H1 (cell line): ENCODE data around the gene LIFR. TPM values are rescaled to one million over a fixed set of nuclear protein-coding genes. Genes with fewer than 3 reads are reported as not detected.

Source experiments
- CTCF ChIA-PET: fragments of 300-600 bp; sonication (Branson Sonifier 250); formaldehyde crosslinking; loops from one replicate; lab custom pipeline; 2021; ENCODE audit not compliant: partially characterized antibody; lab: Charles Lee
- POLR2A ChIA-PET: fragments of 300-600 bp; sonication (Branson Sonifier 250); formaldehyde crosslinking; loops from one replicate; lab custom pipeline; 2021; ENCODE audit warnings: inconsistent platforms; ENCODE audit not compliant: partially characterized antibody; lab: Charles Lee
- DNase-seq, 2 experiments: peaks; one replicate each; pipeline versions ENCODE4 v3.0.0 to v3.0.0-alpha.2; 2010 to 2022; ENCODE audit warnings: low spot score in 2 of 2, low read depth in 1 of 2, mixed read lengths in 1 of 2
- FAIRE-seq: peaks from 2 replicates; lab custom pipeline; 2011; peaks lifted over from hg19 to GRCh38; lab: Jason Lieb, UNC
- H2AFZ ChIP-seq: 2 replicates; pipeline ENCODE4 v1.8.1; 2012; ENCODE audit warnings: low read length, inconsistent platforms
- H2AK5ac ChIP-seq: 2 replicates; pipeline ENCODE4 v1.6.1; 2013; ENCODE audit warnings: low read depth, low read length
- H2BK120ac ChIP-seq: replicated peaks from 2 replicates; pipeline ENCODE3; 2013; ENCODE audit warnings: low read depth, low read length, inconsistent platforms
- H2BK12ac ChIP-seq: 2 replicates; pipeline ENCODE4 v1.6.1; 2013; ENCODE audit warnings: low read depth, low read length
- H2BK15ac ChIP-seq: 2 replicates; pipeline ENCODE4 v1.6.1; 2013; ENCODE audit warnings: low read length
- H2BK20ac ChIP-seq: 2 replicates; pipeline ENCODE4 v1.6.1; 2013; ENCODE audit warnings: low read length
- H2BK5ac ChIP-seq: 2 replicates; pipeline ENCODE4 v1.6.1; 2013; ENCODE audit warnings: low read depth, low read length
- H3K14ac ChIP-seq: 2 replicates; pipeline ENCODE4 v1.6.1; 2013; ENCODE audit warnings: inconsistent platforms; ENCODE audit not compliant: insufficient read length
- H3K18ac ChIP-seq: 2 replicates; pipeline ENCODE4 v1.6.1; 2013; ENCODE audit warnings: low read length; ENCODE audit errors: extremely low read depth
- H3K23ac ChIP-seq: 2 replicates; pipeline ENCODE4 v1.6.1; 2013; ENCODE audit warnings: inconsistent platforms; ENCODE audit not compliant: insufficient read length
- H3K23me2 ChIP-seq: 2 replicates; pipeline ENCODE4 v1.6.1; 2013; ENCODE audit warnings: low read depth, low read length
- H3K27ac ChIP-seq: 2 replicates; pipeline ENCODE4 v1.6.1; 2011; ENCODE audit warnings: low read depth, low read length, inconsistent platforms
- H3K27me3 ChIP-seq, 4 experiments: replicated peaks in 1 of 4; 1 replicate in 1 of 4; 2 replicates in 3 of 4; pipeline versions ENCODE4 v1.6.1 to v1.8.1; 2011 to 2013; ENCODE audit warnings: low read length in 3 of 4, mild to moderate bottlenecking in 3 of 4, inconsistent platforms in 2 of 4, mixed read lengths in 2 of 4, moderate library complexity in 1 of 4; ENCODE audit not compliant: control insufficient read depth in 3 of 4, insufficient read depth in 3 of 4; ENCODE audit errors: extremely low read depth in 1 of 4
- H3K36me3 ChIP-seq, 4 experiments: 2 replicates each; pipeline versions ENCODE4 v1.6.1 to v1.8.1; 2011 to 2013; ENCODE audit warnings: mild to moderate bottlenecking in 4 of 4, low read length in 3 of 4, moderate library complexity in 2 of 4, control low read depth in 1 of 4, inconsistent platforms in 1 of 4; ENCODE audit not compliant: insufficient read depth in 4 of 4, control insufficient read depth in 2 of 4
- H3K4ac ChIP-seq: replicated peaks from 2 replicates; pipeline ENCODE3; 2013; ENCODE audit warnings: low read length, low read depth, mixed read lengths, inconsistent platforms; ENCODE audit not compliant: insufficient read length
- H3K4me1 ChIP-seq, 4 experiments: replicated peaks in 1 of 4; 1 replicate in 1 of 4; 2 replicates in 3 of 4; pipeline versions ENCODE4 v1.6.1 to v1.8.1; 2011 to 2013; ENCODE audit warnings: low read length in 3 of 4, inconsistent platforms in 2 of 4, mixed read lengths in 1 of 4; ENCODE audit not compliant: insufficient read depth in 4 of 4, control insufficient read depth in 3 of 4
- H3K4me2 ChIP-seq, 2 experiments: 2 replicates each; pipeline versions ENCODE4 v1.6.1 to v1.8.1; 2011 to 2013; ENCODE audit warnings: low read depth in 2 of 2, low read length in 2 of 2, control low read depth in 1 of 2, inconsistent platforms in 1 of 2, mild to moderate bottlenecking in 1 of 2; ENCODE audit not compliant: insufficient read depth in 1 of 2
- H3K4me3 ChIP-seq, 4 experiments: fragments of 200-600, 300-600 bp in 1 of 4; sonication (generic), shearing (Covaris generic), sonication (Bioruptor Twin) in 1 of 4; 2 replicates each; pipeline versions ENCODE4 v1.5.1 to v1.8.1; 2011 to 2016; ENCODE audit warnings: low read length in 4 of 4, low read depth in 3 of 4, control low read depth in 2 of 4, inconsistent platforms in 2 of 4, mild to moderate bottlenecking in 2 of 4, mixed read lengths in 1 of 4, moderate library complexity in 1 of 4; ENCODE audit not compliant: insufficient read depth in 2 of 4; ENCODE audit errors: extremely low read depth in 1 of 4
- H3K56ac ChIP-seq: replicated peaks from 2 replicates; pipeline ENCODE3; 2013; ENCODE audit warnings: low read depth, mild to moderate bottlenecking, mixed read lengths, low read length, inconsistent platforms; ENCODE audit not compliant: insufficient read length
- H3K79me1 ChIP-seq: 2 replicates; pipeline ENCODE4 v1.6.1; 2013; ENCODE audit warnings: low read depth, low read length, control low read depth
- H3K79me2 ChIP-seq, 2 experiments: 2 replicates each; pipeline versions ENCODE4 v1.6.1 to v1.8.1; 2012 to 2013; ENCODE audit warnings: low read length in 2 of 2, mild to moderate bottlenecking in 2 of 2, inconsistent platforms in 1 of 2; ENCODE audit not compliant: insufficient read depth in 2 of 2, control insufficient read depth in 1 of 2
- H3K9ac ChIP-seq, 4 experiments: replicated peaks in 1 of 4; 1 replicate in 1 of 4; 2 replicates in 3 of 4; pipeline versions ENCODE4 v1.6.1 to v1.8.1; 2011 to 2013; ENCODE audit warnings: low read depth in 3 of 4, low read length in 3 of 4, control low read depth in 2 of 4, mild to moderate bottlenecking in 2 of 4, moderate library complexity in 2 of 4, inconsistent platforms in 1 of 4; ENCODE audit errors: extremely low read depth in 1 of 4
- H3K9me3 ChIP-seq, 2 experiments: 2 replicates each; pipeline versions ENCODE4 v1.6.1 to v1.8.1; 2012 to 2013; ENCODE audit warnings: mild to moderate bottlenecking in 2 of 2, moderate library complexity in 2 of 2, control low read depth in 1 of 2, inconsistent platforms in 1 of 2, low read depth in 1 of 2, low read length in 1 of 2, mixed read lengths in 1 of 2; ENCODE audit not compliant: insufficient read depth in 2 of 2
- H4K20me1 ChIP-seq, 2 experiments: replicated peaks in 1 of 2; 2 replicates each; pipeline versions ENCODE3 to v1.8.1; 2011 to 2013; ENCODE audit warnings: inconsistent platforms in 2 of 2, low read length in 2 of 2, mild to moderate bottlenecking in 1 of 2; ENCODE audit not compliant: insufficient read depth in 2 of 2, control insufficient read depth in 1 of 2
- H4K5ac ChIP-seq: 2 replicates; pipeline ENCODE4 v1.6.1; 2013; ENCODE audit warnings: low read length, low read depth, mixed read lengths, inconsistent platforms; ENCODE audit not compliant: insufficient read length
- H4K8ac ChIP-seq: 2 replicates; pipeline ENCODE4 v1.8.0; 2013; ENCODE audit warnings: mild to moderate bottlenecking, moderate library complexity, low read length, inconsistent platforms; ENCODE audit not compliant: insufficient read depth; ENCODE audit errors: extremely low read depth
- H4K91ac ChIP-seq: replicated peaks from 2 replicates; pipeline ENCODE3; 2013; ENCODE audit warnings: low read length, mixed read lengths, inconsistent platforms; ENCODE audit not compliant: insufficient read length
- CREB1 ChIP-seq: IDR thresholded peaks from 2 replicates; pipeline ENCODE4 v1.6.1; 2012; ENCODE audit warnings: inconsistent platforms
- EP300 ChIP-seq, 2 experiments: IDR thresholded peaks; 1 replicate in 1 of 2; 2 replicates in 1 of 2; pipeline ENCODE4 v1.6.1; 2011 to 2012; ENCODE audit warnings: low read depth in 2 of 2, low read length in 2 of 2, mild to moderate bottlenecking in 2 of 2, borderline replicate concordance in 1 of 2, inconsistent platforms in 1 of 2, moderate library complexity in 1 of 2
- GABPA ChIP-seq: IDR thresholded peaks from 2 replicates; pipeline ENCODE4 v1.6.1; 2011; ENCODE audit warnings: mild to moderate bottlenecking, low read length, moderate library complexity, borderline replicate concordance; ENCODE audit not compliant: insufficient read depth
- KDM4A ChIP-seq: IDR thresholded peaks from one replicate; pipeline ENCODE4 v1.7.1; 2012; ENCODE audit warnings: low read depth, mild to moderate bottlenecking, moderate library complexity, low read length, inconsistent platforms; ENCODE audit not compliant: severe bottlenecking
- NANOG ChIP-seq: IDR thresholded peaks from 2 replicates; pipeline ENCODE4 v1.6.1; 2011; ENCODE audit warnings: low read length, low read depth, mild to moderate bottlenecking, inconsistent platforms; ENCODE audit not compliant: insufficient read depth, poor library complexity, severe bottlenecking
- NRF1 ChIP-seq: IDR thresholded peaks from 2 replicates; pipeline ENCODE4 v1.6.1; 2011; ENCODE audit warnings: mild to moderate bottlenecking, low read depth, low read length, improper control_type of control experiment
- RAD21 ChIP-seq, 2 experiments: IDR thresholded peaks in 1 of 2; conservative IDR thresholded peaks in 1 of 2; 2 replicates each; pipeline ENCODE4 v1.6.1; 2011; ENCODE audit warnings: low read depth in 2 of 2, low read length in 2 of 2, improper control_type of control experiment in 1 of 2, inconsistent platforms in 1 of 2, mild to moderate bottlenecking in 1 of 2, moderate library complexity in 1 of 2
- SIRT6 ChIP-seq: IDR thresholded peaks from one replicate; pipeline ENCODE4 v1.7.1; 2012; ENCODE audit warnings: low read length, inconsistent platforms
- SP2 ChIP-seq: IDR thresholded peaks from 2 replicates; pipeline ENCODE4 v1.6.1; 2012; ENCODE audit warnings: mild to moderate bottlenecking, low read length, inconsistent platforms
- SUZ12 ChIP-seq: fragments of 200-600 bp; sonication (generic); IDR thresholded peaks from 2 replicates; pipeline ENCODE4 v1.6.1; 2012; ENCODE audit warnings: mild to moderate bottlenecking, inconsistent platforms, low read length, moderate library complexity, mixed read lengths
- ZNF274 ChIP-seq: IDR thresholded peaks from 2 replicates; pipeline ENCODE4 v1.7.0; 2012; ENCODE audit warnings: low read length, borderline replicate concordance; ENCODE audit errors: extremely low read depth
- WGBS, 2 experiments: shearing (Covaris generic) in 1 of 2; methylation state at CpG; one replicate each; pipeline versions ENCODE4 v1.1.6 to v1.1.7; 2013 to 2015; ENCODE audit warnings: low lambda C conversion rate in 2 of 2, mixed read lengths in 2 of 2, inconsistent platforms in 1 of 2, low coverage in 1 of 2, missing lambda C conversion rate in 1 of 2; ENCODE audit not compliant: insufficient replicate concordance in 2 of 2, insufficient coverage in 1 of 2, insufficient read length in 1 of 2; ENCODE audit errors: extremely low coverage in 1 of 2, missing lambda C conversion rate in 1 of 2; 5-methylcytosine and 5-hydroxymethylcytosine counted together
- polyA plus RNA-seq, 7 experiments: library from polyadenylated mRNA; depleted of rRNA in 3 of 7; stranded (reverse) in 5 of 7; unstranded in 2 of 7; fragments of >200 nt in 5 of 7; fragments of 200-250 nt in 2 of 7; gene quantifications; 1 replicate in 5 of 7; 2 replicates in 1 of 7; 4 replicates in 1 of 7; pipeline versions ENCODE4 v1.2.1 to v1.2.3, GENCODE V29; 2011 to 2013; ENCODE audit warnings: missing spikeins in 2 of 7, mixed read lengths in 2 of 7
- total RNA-seq: library from RNA; stranded (reverse); fragmentation: NEBNext Ultra II Directional; extraction: Animal tissue kit (Norgen Biotek cat#: 25700); gene quantifications from 2 replicates; pipeline ENCODE4 v1.2.1, GENCODE V29; 2021
- TF ChIP-seq, protein P1 (sequence below): IDR thresholded peaks from 2 replicates; pipeline ENCODE4 v1.6.1; 2012; ENCODE audit warnings: inconsistent platforms
- TF ChIP-seq, protein P2 (sequence below): IDR thresholded peaks from 2 replicates; pipeline ENCODE4 v1.6.1; 2012; ENCODE audit warnings: inconsistent platforms

The LIFR gene
- total and polyA plus RNA-seq, 2 of the 8 experiments (the other 6 are each of a cell fraction or from before 2014, with no cell fraction given) = 2.0 to 18.9 TPM

DNA sequence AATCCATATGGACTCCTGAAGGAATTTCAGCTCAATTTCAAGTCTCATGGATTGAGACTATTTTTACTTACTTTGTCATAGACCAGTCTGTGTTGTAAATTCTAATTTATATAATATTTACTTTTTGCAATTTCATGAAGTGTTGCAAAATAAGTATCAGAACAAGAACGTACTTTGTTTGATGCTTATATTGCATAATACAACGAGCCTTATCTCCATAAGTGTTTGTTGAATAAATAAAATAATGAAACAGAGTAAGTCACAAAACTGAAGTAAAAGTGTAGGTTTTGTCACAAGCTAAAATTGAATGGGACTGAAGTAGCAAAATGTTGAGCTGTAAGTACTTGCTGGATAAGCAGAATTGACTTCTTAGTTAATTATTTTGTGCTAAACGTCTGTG is 3.0 kb upstream of the LIFR start:
- no peaks in the 10 kb centered on the region for H3K79me1 ChIP-seq
- H3K9ac ChIP-seq = no peak overlapping the region
- H4K5ac ChIP-seq = no peak overlapping the region
- CTCF ChIA-PET = interaction anchor here (0.9 to 1.2 kb wide), 2 partner anchors 9 to 118 kb away, joined by 3 to 4 read pairs; no protein-coding TSS in a partner anchor
- no peak overlapping the region for H2BK5ac ChIP-seq
- peaks cover 4% of the 10 kb centered on the region; the same call in 1 of the 2 replicates for H3K23me2 ChIP-seq
- H3K27me3 ChIP-seq = no peaks in the 10 kb centered on the region
- no peak overlapping the region for H2BK15ac ChIP-seq
- H3K4me3 ChIP-seq = no peak overlapping the region
- no peaks in the 10 kb centered on the region for H4K20me1 ChIP-seq
- no peak overlapping the region for H2BK120ac ChIP-seq
- H3K4me2 ChIP-seq = no peak overlapping the region
- no peak overlapping the region for H2AK5ac ChIP-seq
- POLR2A ChIA-PET = no interaction called here
- no peak overlapping the region for H3K4ac ChIP-seq
- H2AFZ ChIP-seq = no peak overlapping the region
- no peak overlapping the region for H4K8ac ChIP-seq
- no peak overlapping the region for H3K27ac ChIP-seq
- H3K14ac ChIP-seq = no peak overlapping the region
- H2BK20ac ChIP-seq = no peak overlapping the region
- H3K79me2 ChIP-seq = peaks cover 0 to 12% of the 10 kb centered on the region in 2 experiments; a peak in 2 of 4 replicates
- no peaks in the 10 kb centered on the region for H3K9me3 ChIP-seq
- no peak overlapping the region for H3K18ac ChIP-seq
- no peaks in the 10 kb centered on the region for H3K36me3 ChIP-seq
- 85% methylated on average over 3 of the region's 3 CpGs; no CpG with 5 or more reads in 1 of the 2 experiments for WGBS, 2 experiments
- H2BK12ac ChIP-seq = no peak overlapping the region
- no peak overlapping the region for H3K23ac ChIP-seq
- peaks cover 0 to 3% (median 1%) of the 10 kb centered on the region in 4 experiments; a peak in 3 of 7 replicates for H3K4me1 ChIP-seq
- no peak for FAIRE-seq
- H4K91ac ChIP-seq = no peak overlapping the region
- DNase-seq = no peak
- H3K56ac ChIP-seq = no peak overlapping the region
- TF ChIP-seq KDM4A = no peak
- TF ChIP-seq, protein P1, sequence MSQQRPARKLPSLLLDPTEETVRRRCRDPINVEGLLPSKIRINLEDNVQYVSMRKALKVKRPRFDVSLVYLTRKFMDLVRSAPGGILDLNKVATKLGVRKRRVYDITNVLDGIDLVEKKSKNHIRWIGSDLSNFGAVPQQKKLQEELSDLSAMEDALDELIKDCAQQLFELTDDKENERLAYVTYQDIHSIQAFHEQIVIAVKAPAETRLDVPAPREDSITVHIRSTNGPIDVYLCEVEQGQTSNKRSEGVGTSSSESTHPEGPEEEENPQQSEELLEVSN = no peak
- TF ChIP-seq SIRT6 = no peak
- TF ChIP-seq, protein P2, sequence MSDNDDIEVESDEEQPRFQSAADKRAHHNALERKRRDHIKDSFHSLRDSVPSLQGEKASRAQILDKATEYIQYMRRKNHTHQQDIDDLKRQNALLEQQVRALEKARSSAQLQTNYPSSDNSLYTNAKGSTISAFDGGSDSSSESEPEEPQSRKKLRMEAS = no peak
- TF ChIP-seq EP300 (IDR thresholded peaks at IDR 0.05; ENCODE audit: borderline replicate concordance in 1 of 2, low read depth in 2 of 2, low read length in 2 of 2) = no peak
- TF ChIP-seq NANOG = no peak
- TF ChIP-seq NRF1 = no peak
- TF ChIP-seq ZNF274 = no peak
- TF ChIP-seq RAD21 (IDR thresholded peaks at IDR 0.05 in 1 of 2, conservative IDR thresholded peaks at IDR 0.05 in 1 of 2; ENCODE audit: low read depth in 2 of 2, low read length in 2 of 2) = no peak
- TF ChIP-seq SUZ12 = no peak
- TF ChIP-seq GABPA = no peak
- no peak for TF ChIP-seq SP2
- no peak for TF ChIP-seq CREB1
